Adipocyte (in vitro differentiated cells): ENCODE data around the gene MOG.
"Not testable (repeated sequence)": the region's sequence is repeated elsewhere in the genome, so short reads cannot be mapped to it uniquely, and the experiment has no call there.

ENCODE experiments used
- DNase-seq: peaks from one replicate; pipeline ENCODE4 v3.0.0-alpha.2; 2015; ENCODE audit warnings: low read depth
- H3K27me3 ChIP-seq: replicated peaks from 2 replicates; pipeline ENCODE4 v1.7.0; 2013; ENCODE audit warnings: mild to moderate bottlenecking, low read length, moderate library complexity; ENCODE audit not compliant: control insufficient read depth, insufficient read depth
- H3K36me3 ChIP-seq: 2 replicates; pipeline ENCODE4 v1.7.0; 2013; ENCODE audit warnings: low read length, mild to moderate bottlenecking, moderate library complexity; ENCODE audit not compliant: control insufficient read depth, insufficient read depth, severe bottlenecking
- H3K4me1 ChIP-seq: 2 replicates; pipeline ENCODE4 v1.7.0; 2013; ENCODE audit warnings: mild to moderate bottlenecking, low read length, moderate library complexity; ENCODE audit not compliant: control insufficient read depth, insufficient read depth
- H3K4me3 ChIP-seq: 2 replicates; pipeline ENCODE4 v1.7.0; 2013; ENCODE audit warnings: mild to moderate bottlenecking, low read length, moderate library complexity
- H3K9ac ChIP-seq: 2 replicates; pipeline ENCODE4 v1.7.0; 2013; ENCODE audit warnings: mild to moderate bottlenecking, low read length, moderate library complexity
- H3K9me3 ChIP-seq: 2 replicates; pipeline ENCODE4 v1.7.0; 2013; ENCODE audit warnings: mild to moderate bottlenecking, low read length, moderate library complexity; ENCODE audit not compliant: control insufficient read depth

Gene MOG

DNA sequence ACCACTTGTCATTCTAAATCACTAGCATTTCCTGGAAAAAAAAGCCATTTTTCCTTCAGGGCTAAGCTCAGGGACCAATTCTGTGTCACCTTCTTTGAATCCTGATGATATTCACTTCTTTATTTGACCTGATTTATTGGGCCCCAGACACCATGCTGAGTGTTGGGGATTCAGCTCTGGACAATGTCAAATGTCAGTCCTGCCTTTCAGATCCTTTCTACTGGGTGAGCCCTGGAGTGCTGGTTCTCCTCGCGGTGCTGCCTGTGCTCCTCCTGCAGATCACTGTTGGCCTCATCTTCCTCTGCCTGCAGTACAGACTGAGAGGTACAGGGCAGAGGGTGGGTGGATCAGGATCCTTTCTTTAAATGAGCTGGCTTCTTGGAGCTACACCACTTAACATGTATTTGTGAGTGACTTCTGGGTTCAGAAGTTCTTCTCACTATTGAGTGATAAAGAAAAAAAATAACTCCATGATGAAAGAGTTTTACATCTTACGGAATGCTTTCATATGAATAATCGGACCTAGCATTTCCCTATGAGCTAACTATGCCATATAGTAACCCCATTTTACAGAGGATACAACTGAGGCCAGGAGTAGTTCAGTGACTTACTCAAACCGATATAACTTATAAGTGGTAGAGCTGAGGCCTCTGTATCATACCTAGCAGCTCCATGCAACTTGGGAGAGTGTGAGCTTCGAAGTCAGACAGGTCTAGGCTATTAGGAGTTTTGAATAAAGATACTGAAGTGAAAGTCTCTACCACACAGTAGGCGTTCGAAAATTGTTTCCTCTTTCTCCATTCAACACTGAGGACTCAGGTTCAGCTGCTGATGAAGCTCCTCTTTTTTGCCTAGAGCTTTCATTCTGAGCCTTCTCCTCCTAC is 9.3 kb downstream of the MOG start:
- no peak for DNase-seq
- Histone ChIP-seq H3K9me3 (no peaks in the 10 kb centered on the region), H3K4me1 (no peaks in the 10 kb centered on the region), H3K36me3 (no peaks in the 10 kb centered on the region), H3K9ac (no peak overlapping the region), H3K27me3 (peaks cover 48% of the 10 kb centered on the region), H3K4me3 (no peak overlapping the region)

GRCh38 chr6:29666826-29667130 is 9.9 kb downstream of the MOG start:
- Histone ChIP-seq H3K9me3 (no peaks in the 10 kb centered on the region), H3K27me3 (peaks cover 53% of the 10 kb centered on the region), H3K9ac (no peak overlapping the region), H3K4me1 (no peaks in the 10 kb centered on the region), H3K36me3 (no peaks in the 10 kb centered on the region), H3K4me3 (no peak overlapping the region)
- no peak for DNase-seq

- Histone ChIP-seq H3K4me1 (no peaks in the 10 kb centered on the region), H3K36me3 (no peaks in the 10 kb centered on the region), H3K9me3 (no peaks in the 10 kb centered on the region), H3K27me3 (peaks cover 53% of the 10 kb centered on the region), H3K4me3 (no peak overlapping the region), H3K9ac (no peak overlapping the region)
- no peak for DNase-seq
Observed at GRCh38 chr6:29667158-29667557, 10.3 kb downstream of the MOG start.

GRCh38 chr6:29671026-29671425 is 14.1 kb downstream of the MOG start:
- no peak for DNase-seq
- no peaks in the 10 kb centered on the region for H3K4me1 ChIP-seq
- H3K4me3 ChIP-seq: no peak overlapping the region
- no peaks in the 10 kb centered on the region for H3K36me3 ChIP-seq
- no peaks in the 10 kb centered on the region for H3K9me3 ChIP-seq
- no peak overlapping the region for H3K9ac ChIP-seq
- H3K27me3 ChIP-seq: peaks cover 50% of the 10 kb centered on the region

- H3K9ac ChIP-seq, H3K4me1 ChIP-seq, DNase-seq, H3K4me3 ChIP-seq, H3K9me3 ChIP-seq, H3K36me3 ChIP-seq: not testable (repeated sequence)
- H3K27me3 ChIP-seq: peaks cover 40% of the 10 kb centered on the region
Observed at GRCh38 chr6:29672116-29672515, 15.2 kb downstream of the MOG start.

DNA sequence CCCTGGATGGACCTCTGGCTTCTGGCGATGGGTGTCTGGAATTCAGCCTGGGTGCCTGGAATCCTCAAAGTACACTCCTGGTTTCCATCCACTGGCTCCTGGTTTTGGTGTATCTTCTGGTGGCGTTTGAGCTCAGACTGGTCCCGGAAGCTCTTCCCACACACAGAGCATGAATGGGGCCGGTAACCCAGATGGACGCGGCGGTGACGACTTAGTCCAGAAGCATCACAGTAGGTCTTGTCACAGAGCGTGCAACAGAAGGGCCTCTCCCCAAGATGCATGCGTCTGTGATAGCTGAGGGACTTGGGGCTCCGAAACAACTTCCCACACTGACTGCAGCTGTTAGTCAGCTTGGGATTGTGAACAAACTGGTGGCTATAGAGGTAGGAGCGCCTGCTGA is 16.3 kb downstream of the MOG start:
- peaks cover 30% of the 10 kb centered on the region for H3K27me3 ChIP-seq
- no peak overlapping the region for H3K4me3 ChIP-seq
- no peak overlapping the region for H3K9ac ChIP-seq
- no peaks in the 10 kb centered on the region for H3K9me3 ChIP-seq
- no peak for DNase-seq
- H3K36me3 ChIP-seq: no peaks in the 10 kb centered on the region
- H3K4me1 ChIP-seq: no peaks in the 10 kb centered on the region

DNA sequence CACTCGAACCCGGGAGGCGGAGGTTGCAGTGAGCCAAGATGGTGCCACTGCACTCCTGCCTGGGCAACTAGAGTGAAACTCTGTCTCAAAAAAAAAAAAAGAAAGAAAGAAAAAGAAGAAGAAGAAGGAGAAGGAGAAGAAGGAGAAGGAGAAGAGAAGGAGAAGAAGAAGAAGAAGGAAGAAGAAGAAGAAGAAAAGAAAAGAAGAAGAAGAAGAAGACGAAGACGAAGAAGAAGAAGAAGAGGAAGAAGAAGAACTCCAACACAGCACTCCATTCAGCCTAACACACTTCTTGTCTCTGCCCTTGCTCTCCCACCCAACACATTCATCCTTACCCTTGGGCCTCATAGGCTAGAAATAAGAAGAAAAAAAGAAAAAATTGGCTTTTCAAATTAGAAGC is 17.1 kb downstream of the MOG start:
- Histone ChIP-seq H3K4me1 (no peaks in the 10 kb centered on the region), H3K9ac (no peak overlapping the region)
- no peak for DNase-seq

DNA sequence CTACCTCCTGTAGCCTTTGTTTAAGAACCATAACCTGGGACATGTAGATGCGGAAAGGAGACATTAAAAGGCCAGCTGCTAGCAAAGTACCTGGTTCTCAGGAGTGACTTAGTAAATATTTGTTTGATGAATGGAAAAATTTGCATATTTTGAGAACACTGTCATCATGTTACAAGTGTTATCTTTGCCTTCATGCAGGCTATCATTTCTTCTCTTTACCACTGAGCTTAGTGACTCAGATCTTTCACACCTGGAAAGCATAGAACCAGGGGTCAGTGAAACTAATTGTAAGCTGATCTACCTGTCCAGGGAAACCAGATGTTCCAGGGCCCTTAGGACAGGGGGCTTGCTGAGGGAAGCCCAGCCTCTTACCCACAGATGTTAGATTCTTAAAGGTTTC is 18.7 kb downstream of the MOG start:
- H3K9ac ChIP-seq: no peak overlapping the region
- no peaks in the 10 kb centered on the region for H3K9me3 ChIP-seq
- H3K4me1 ChIP-seq: no peaks in the 10 kb centered on the region
- H3K36me3 ChIP-seq: no peaks in the 10 kb centered on the region
- no peak for DNase-seq
- peaks cover 16% of the 10 kb centered on the region for H3K27me3 ChIP-seq
- no peak overlapping the region for H3K4me3 ChIP-seq

More for the DNA sequence above, 17.1 kb downstream of the MOG start:
- H3K4me3 ChIP-seq: no peak overlapping the region
- no peaks in the 10 kb centered on the region for H3K36me3 ChIP-seq
- no peaks in the 10 kb centered on the region for H3K9me3 ChIP-seq
- H3K27me3 ChIP-seq: peaks cover 25% of the 10 kb centered on the region

DNA sequence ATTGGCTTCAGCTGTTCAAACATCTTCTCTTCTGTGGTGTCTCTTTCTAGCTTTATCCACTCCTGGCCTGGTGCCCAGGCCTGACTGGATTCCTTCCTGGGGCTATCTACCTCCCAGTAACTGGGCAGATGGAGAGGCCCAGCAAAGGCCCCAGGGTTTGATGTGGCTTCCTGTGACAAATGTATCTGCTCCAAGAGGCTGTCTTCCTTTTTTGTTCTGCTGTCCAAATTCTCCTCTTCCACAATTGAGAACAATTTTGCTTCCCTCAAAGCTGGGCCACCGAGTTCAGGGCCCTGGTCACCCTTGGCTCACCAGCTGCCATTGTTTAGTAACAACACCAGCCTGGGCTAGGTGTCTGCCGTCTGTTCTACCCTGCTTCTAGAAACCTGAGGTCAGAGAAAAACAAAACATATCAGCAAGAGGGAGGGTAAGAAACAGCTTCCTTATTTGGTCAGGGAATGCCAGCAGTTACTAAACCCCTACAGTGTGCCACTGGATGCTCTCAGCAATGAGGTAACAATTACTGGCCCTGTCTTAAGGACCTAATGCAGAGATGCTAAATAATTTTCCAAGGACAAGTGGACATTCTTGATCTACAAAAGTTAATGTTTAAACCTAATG is 20.2 kb downstream of the MOG start:
- no peak for DNase-seq
- no peak overlapping the region for H3K9ac ChIP-seq
- peaks cover 5% of the 10 kb centered on the region for H3K27me3 ChIP-seq
- H3K9me3 ChIP-seq: no peaks in the 10 kb centered on the region
- H3K36me3 ChIP-seq: no peaks in the 10 kb centered on the region
- H3K4me3 ChIP-seq: no peak overlapping the region
- no peaks in the 10 kb centered on the region for H3K4me1 ChIP-seq

DNA sequence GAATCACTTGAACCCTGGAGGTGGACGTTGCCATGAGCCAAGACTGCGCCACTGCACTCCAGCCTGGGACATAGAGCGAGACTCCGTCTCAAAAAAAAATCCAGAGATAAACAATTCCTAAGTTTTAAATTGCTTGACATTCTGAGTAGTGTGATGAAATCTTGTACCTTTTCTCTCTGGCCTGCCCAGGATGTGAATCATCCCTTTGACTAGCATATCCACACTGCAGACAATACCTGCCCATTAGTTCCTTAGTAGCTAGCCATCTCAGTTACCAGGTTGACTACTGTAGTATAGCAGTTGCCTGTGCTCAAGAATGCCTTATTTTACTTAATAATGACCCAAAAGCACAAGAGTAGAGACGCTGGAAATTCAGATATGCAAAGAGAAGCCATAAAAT is 21.2 kb downstream of the MOG start:
- Histone ChIP-seq H3K9ac (no peak overlapping the region), H3K4me1 (no peaks in the 10 kb centered on the region), H3K27me3 (no peaks in the 10 kb centered on the region), H3K4me3 (no peak overlapping the region), H3K36me3 (no peaks in the 10 kb centered on the region), H3K9me3 (no peaks in the 10 kb centered on the region)
- DNase-seq: no peak

DNA sequence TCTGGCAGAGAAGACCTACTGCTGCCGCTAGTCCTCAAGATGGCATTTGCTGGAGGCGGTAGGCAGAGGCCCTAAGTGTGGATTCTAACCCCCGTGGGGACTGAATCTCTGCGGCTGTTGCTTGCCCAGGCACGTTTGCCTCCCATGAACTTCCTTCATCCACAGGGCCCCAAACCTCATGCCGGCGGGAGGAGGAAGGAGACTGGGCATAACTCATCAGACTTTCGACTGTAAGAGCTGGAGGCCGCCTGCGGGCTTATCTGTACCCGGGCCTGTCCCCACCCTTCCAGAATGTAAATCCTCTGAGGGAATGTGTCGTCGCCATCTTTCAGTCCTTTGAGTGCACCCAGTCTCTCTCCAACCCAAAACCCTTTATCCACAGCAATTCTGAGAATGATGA is 23.1 kb downstream of the MOG start:
- H3K9ac ChIP-seq: no peak overlapping the region
- no peaks in the 10 kb centered on the region for H3K36me3 ChIP-seq
- DNase-seq: no peak
- no peaks in the 10 kb centered on the region for H3K4me1 ChIP-seq
- no peak overlapping the region for H3K4me3 ChIP-seq
- H3K27me3 ChIP-seq: peaks cover 2% of the 10 kb centered on the region
- peaks cover 2% of the 10 kb centered on the region for H3K9me3 ChIP-seq
